Measurements from ENCODE around the gene BARHL1.

Gene BARHL1

DNA sequence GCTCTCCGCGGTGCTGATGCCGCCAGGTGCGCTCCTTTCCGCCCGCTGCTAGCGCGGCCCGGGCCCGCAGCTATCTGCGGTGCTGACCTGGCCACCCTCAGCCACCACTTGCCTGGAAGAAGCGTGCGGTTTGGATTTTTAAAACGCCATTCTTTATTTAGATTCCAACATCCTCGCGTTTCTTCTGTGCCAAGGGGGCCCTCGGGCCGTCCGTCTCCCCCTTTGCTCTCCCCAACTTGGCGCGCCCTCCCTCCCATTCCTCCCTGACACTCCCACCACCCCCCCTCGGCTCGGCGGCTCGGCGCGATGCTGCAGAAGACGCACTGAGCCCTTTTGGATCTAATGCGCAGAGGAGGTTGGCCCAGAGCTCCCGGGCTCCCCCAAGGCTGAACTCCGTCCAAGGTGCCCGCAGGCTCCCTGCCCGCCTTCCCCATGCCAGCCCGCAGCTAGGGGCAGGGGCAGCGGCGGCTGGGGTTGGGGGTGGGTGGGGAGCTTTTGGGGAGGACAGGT, at the start of gene BARHL1:
TSS of gene BARHL1 (plus strand) at position 331 of the 510 bp plus-strand sequence. CDS start 192 bp downstream, outside the sequence.
- no peak for DNase-seq

DNA sequence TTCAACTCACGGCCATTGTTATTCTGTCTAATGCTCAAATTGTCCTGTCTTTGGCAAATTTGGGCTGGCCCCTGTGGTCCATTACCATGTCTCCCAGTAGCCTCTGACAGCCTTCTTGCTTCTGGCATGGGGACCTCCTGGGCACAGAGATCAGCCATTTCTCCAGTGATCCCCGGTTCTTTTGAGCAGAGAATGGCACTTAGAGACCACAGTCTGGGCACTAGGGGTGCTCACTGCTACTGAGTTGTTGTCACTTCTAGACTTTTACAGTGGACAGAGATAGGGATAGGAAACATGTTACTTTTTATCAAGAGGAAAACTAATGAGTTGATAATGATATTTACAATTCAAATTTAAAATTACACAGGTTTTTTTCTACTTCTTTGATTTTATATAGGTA, 47.6 kb upstream of the BARHL1 start:
- no peak for DNase-seq

DNA sequence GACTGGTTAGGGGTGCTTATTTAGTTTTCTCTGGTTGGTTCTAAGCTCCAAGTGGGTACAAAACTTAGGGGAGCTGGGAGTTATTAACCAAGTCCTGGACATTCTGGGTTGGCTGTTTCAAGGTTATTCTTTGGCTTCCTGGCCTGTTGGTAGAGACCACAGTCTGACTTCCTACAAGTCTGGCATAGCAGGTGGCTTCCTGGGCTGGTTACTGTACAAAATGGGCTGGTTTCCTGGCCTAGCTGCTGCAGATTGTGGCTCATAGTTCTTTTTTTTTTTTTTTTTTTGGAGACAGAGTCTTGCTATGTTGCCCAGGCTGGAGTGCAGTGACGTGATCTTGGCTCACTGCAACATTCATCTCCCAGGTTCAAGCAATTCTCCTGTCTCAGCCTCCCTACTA, 46.3 kb upstream of the BARHL1 start:
- DNase-seq = no peak

DNA sequence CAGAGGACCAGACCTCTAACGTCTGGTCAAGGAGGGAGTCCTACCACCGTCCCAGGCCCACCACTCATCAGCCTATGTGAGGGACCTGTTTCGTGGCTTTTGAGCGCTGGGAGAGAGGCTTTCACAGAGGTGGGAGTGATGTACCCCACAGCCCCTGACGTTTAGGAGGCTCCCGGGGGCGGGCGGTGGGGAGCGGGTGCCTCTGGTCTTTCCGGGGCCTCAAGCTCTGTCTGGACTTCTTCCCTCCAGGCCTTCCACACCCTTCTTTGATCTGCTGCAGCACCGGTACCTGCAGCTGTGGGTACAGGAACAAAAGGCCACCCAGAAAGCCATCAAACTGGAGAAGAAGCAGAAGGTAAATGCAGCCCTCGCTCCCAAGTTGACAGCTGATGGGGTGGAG, 45.1 kb upstream of the BARHL1 start:
- no peak for DNase-seq

DNA sequence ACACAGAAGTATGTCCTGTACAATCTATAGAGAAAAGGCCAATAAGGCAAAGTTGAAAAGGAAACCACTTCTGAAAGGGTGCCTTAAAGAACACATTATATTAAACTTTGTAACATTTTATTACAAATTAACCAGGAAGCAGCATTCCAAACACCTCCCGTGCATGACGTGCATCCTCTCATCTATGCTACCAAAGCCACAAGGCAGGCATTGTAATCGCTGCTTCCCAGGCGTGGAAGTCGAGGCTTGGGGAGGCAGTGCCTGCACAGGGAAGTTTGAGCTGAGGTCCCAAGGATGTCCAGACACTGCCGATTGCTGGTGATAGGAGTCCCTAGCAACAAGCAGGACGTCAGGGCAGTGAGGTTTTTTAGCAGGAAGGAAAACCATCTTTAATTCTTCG, 44.3 kb upstream of the BARHL1 start:
- DNase-seq = no peak

DNA sequence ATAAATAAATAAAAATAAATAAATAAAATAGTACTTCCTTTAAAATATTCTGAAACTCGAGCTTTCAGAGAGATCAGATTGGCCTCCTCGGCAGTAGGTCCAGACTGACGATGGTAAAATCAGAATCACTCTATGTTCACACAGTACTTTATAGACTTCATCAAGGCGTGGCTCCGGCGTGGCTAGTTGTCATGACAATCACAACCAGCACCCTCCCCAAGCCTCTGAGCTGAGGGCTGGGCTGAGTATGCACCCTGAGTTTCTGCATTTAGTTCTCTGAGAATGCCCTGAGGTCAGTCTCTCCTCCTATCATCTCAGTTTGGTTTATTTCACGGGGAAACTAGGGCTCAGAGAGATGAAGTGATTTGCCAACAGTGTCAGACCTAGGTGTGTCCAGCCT, 43.3 kb upstream of the BARHL1 start:
- DNase-seq = no peak

DNA sequence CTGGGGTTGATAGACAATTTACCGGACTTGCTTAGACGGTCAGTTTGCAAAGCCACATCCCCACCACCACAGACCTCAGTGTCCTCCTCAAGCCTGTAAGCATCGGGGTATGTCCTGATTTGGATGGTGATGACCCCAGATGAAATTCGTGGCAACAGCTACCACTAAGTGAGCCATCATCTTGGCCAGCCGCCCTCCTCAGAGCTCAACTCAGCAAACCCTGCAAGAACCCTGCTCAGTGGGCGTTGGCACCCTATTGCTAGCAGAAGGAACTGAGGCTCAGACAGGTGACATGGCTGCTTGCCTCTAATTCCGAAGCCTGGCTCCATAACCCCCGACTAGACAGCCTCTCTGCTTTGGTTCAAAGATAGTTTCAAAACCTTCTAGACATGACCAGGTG, 41.4 kb upstream of the BARHL1 start:
- DNase-seq = no peak

DNA sequence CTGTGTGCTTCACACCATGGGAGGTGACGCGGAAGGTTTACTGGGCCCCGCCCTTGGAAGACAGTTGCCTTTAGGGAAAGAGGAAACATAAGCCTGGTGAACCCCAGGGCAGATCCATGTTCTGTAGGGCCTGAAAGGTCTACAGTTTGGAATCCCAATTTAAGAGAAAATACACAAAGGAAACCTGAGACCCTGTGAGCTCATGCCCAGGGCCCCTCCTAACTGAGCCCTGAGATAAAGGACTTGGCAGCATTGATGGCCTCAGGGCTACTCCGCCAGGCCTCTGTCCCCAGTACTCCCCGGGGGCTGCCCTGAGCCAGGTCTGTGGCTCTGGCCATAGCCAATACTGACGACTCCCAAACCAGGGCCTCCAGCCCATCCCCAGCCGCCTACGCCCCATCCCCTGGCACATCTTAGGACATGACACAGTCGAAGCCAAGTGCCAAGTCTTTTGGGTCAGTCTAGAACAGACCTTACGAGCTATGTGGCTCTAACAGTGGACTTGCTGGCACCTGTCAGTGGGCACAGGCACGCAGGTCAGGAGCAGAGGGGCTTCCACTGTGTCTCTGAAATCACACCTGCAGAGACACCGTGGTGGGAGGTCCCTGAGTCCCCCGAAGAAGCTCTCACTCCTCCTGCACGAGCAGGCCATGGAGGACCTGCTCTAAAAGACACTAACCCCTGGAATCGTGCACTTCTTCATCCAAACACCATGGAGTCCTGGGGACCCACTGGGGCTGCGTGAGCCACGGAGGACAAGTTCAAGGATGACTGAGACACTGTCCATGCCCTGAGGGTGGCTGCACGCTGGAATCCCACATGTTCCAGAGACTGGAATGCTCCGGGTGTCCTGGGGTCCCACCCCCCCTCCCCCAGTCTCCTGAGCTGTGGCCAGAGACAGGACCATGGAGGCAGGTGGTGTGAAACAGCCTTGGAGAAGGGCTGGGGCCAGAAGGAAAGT, 40.3 kb upstream of the BARHL1 start:
- no peak for DNase-seq

DNA sequence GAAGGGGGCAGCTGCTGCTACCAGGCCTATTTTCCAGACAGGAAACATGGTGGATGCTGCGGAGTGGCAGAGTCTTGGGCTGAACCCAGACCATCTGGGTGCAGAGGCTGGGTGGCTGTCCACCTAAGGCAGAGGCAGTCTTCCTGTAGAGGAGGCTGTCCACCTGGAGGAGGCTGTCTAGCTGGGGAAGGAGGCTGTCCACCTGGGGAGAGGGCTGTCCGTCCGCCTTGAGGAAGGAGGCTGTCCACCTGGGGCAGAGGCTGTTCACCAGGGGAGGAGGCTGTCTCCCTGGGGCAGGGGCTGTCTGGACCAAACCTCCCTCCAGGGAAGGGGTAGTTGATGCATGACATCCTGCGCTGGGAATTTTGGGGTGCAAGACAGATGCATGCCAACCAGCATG, 39.2 kb upstream of the BARHL1 start:
- DNase-seq = no peak

DNA sequence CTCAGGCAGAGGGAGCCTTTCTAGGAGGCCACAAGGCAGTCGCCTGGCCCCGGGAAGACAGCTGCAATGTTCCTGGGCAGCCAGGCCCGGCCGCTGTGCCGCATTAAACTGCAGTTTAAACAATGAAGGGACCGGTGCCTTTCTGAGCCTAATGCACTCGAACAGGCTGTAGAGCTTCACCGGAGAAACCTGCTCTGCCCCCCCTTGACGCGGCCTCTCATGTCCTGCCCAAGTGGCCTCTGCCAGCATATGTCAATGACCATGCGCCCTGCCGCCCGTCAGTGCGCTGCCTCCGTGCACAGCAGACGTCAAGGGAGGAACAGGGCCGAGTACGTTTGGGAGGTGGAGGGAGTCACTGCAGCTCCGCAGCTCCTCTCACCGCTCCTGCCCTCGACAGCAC, 38.4 kb upstream of the BARHL1 start:
- peak; percentile 81 for DNase-seq

DNA sequence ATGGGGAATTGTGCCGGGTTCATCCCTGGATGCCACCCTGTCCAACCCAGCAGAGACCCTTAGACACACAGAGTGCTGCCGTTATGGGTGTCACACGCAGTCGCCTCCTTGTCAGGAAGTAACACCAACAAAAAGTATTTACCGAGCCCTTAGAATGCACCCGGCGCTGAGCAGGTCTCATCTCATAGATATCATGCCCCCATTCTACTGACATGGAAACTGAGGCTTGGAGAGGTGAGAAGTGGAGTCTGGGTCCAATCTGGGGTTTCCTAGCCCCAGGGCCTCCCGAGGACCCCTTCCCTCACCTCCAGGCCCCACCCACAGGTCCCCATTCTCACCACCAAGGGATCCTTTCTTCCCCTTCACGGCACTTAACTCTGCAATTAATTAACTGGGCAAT, 36.8 kb upstream of the BARHL1 start:
- DNase-seq = no peak

DNA sequence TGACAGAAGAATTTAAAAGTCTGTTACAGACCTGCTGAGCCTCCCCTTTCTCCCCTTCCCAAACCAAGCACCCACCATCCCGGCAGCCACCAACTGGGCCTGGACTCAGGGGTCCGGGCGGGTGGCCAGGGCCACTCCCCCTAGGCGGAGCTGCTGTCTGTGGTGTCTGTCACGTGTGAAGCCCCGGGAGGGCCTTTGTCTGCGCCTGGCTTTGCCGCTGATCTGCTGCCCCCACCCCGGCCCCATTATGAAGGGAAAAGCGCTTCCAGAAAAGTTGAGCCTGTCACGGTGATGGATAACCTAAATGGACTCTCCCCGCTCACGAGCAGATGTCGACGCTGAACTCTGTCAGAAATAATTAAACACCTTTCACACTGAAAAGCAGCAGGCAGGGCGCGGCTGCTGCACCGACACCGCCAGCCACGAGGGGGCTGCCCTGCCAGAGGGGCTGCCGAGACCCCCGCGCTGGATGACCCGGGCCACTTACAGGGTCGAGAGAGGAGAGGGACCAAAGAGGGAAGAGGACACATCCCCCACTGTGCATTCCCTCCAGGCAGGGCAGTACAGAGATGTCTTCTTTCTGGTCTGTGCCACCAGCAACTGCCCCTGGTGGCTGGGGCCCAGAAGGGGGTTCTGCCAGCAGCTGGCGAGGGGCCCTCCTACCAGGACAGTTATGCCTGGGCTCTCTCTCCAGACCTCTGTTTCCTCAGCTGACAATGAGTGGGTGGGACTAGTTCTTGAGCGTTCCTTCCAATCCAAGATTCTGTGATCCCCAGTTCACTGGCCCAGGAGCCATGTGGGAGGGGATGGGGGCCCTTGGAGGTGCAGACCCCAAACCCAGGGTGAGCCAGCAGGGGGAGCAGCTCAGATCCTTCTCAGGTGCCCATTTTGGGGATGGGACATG, 36.0 kb upstream of the BARHL1 start:
- DNase-seq = peak; percentile 62

DNA sequence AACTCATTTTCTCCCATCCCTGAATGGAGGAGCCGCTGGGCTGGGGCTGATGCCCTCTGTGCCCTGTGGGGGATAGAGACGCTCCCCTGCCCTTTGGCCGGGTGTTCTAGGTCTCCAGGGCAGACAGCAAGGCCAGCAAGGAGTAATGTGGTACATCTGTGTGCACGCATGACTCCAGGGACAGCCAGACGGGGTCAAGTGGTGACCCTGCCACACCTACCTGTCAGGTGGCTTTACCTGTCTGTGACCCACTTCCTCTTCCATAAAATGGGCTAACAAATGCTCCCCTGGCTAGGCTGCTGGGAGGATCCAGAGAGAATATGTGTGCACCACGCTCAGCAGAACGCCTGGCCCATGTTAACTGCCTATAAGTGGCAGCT, 35.4 kb upstream of the BARHL1 start:
- DNase-seq = peak; percentile 20

DNA sequence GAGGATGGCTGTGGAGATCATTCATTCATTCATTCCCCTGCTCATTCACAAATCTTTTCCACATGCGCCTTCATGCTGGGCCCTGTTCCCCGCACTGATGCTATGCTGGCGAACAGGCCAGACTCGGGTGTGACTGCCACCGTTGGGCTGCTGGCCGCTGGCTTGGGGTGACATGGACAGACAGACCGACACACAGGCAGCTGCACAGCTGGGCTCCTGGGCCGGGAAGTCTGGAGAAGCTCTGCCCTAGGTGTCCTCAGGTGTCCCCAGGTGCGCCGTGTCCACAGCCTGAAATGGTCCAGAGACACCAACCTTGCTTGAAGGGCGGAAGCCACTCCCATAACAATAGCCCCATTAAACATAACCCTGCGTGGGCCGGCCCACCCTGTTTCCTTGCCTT, 35.0 kb upstream of the BARHL1 start:
- DNase-seq = no peak

DNA sequence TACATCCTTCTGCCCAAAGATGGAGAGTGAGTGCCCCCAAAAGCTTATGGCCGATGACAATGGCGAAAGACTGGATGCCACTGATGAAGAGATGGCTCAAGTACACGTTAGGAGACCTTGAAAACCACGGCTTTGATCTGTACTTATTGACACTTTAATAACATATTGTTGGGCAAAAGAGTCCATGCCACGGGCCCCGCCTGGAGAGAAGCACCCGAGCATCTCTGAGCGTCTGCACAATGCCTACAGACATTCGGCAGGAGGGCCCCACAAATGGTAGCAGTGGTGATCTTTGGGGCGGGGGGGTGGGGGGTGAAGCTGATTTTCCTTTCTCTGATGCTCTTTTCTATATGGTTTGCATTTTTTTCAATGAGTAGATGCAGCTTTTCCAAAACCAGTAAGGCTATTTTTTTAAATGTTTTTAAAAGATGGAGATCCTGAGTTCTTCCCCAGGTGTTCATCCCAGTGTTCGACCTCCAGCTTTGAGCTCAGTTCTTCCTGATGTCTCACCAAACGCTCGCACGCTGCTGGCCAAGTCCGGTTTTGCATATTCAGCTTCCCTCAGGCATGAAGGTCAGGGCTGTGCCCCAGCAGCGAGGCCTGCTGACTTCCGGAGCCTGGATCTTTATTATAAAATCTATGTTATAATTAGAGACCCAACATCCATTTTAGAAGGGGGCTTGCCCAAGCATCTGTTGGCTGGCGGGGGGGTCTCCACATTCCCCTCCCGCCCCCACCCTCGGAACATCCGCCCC, 34.3 kb upstream of the BARHL1 start:
- peak; percentile 12 for DNase-seq

DNA sequence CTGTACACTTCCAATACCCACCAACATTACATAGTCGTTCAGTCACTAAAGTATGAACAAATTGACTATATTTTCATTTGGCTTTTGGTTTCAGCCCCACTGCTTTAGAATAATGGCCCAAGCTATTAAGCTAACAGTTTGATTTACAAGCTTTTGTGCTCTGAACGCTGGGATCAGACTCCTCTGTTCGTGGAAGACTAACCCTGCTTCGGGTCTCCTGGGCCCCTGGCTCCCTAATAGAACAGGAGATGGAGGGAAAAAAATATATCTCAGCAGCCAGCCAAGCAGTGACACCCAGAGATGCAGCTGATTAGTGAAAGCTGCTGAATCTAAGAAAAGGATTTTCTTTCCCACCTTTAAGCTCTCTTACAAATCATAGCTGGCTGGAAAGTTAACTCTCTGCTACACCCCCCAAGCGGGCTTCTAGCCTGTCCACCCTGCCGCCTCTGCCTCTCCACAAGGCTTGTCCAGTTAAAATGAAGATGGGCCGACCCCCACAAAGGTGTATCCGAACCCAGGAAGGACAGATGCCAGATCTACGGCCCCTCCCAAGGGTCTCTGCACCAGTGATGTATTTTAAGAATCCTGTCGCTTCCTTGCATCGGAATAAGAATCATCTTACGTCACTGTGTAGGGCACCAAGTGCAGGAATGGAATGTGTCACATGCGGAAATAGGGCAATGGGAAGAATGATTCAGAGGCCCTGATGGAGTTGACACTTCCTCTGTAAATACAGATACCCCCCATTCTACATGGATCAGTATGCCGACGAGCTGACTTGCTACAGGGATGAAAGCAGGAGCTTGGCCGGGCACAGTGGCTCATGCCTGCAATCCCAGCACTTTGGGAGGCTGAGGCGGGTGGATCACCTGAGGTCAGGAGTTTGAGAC, 33.4 kb upstream of the BARHL1 start:
- DNase-seq = no peak

DNA sequence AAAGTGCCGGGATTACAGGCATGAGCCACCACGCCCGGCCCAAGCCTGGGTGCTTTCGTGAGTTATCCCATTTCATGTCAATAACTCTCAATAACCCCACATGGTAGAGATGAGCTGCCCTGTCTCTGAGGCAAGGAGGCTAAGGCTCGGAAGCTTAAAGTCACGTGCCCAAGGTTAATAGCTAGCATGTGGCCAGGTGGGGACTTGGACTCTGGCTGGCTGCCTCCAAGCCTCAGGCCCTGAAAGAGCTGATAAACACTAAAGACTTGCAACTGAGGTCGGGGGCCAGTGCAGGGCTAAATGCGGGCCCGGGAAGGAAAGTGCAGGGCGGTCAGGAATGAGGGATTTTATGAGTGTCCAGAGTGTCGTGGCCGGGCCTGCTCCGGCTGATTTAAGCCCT, 30.9 kb upstream of the BARHL1 start:
- no peak for DNase-seq

DNA sequence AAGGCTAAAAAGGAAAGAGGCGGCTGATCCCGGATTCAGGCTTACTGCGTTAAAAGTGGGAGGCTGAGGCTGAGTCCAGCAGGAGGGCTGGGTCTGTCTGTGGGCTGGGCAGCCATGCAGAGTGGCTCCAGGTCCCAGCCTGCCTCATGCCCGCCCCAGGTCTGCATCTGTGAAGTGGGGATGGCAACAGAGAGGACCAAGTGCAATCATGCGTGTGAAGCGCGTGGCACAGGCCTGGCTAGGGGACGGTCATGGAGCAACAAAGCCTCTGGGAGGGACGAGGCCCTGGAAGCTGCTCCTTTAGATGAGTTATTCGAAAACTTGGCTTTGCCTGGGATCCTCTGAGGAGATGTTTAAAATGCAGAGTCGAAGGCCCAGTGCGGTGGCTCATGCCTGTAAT, 30.4 kb upstream of the BARHL1 start:
- DNase-seq = no peak

DNA sequence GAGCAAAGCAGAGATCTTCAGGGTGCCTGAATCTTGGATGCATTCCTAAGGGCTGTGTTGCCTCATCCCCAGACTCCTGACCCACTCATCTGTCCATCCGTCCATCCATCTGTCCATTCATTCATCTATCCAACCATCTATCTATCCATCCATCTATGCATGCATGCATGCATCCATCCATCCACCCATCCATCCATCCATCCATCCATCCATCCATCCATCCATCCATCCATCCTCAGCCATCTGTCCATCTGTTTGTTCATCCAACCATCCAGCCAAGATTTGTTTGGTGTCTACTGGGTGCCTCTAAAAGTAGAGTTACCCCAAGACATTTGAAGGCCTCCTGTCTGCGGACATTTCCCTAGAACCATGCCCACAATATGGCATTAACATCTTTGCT, 27.7 kb upstream of the BARHL1 start:
- DNase-seq = no peak

DNA sequence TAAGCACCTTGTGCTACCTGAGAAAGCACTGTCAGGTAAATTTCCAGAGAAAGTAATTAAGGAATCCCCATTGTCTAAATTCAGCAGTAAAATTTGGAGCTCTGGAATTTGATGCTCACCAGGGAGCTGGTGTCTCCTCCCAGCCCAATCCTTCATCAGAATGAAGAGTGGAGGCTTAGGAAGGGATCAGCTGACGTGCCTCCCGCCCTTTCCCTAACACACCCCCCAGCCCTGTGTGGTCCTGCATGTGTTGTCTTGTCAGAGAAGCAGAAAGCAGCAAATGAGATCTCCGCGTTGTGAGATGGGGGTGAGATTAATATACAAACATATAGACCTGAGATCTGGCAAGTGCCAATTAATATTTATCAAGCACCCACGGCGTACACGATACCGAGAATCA, 26.9 kb upstream of the BARHL1 start:
- no peak for DNase-seq

DNA sequence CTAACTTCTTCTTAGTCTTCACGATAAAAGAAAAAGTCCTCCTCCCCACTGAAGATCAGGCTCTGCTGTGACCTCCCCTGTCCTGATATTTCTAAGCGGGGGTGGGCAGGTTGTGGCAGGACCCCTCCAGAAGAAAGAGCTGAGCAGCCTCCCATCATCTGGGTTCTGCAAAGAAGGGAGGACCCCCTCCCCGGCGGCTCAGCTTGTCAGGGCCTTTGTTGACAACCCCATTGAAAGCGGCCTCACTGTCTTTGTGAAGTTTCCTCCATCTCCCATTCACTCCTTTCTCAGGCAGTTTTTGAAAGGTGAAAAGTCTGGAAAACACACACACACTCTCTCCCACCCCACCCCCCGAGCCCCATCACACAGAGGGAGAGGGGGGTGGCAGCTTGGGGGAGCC, 26.2 kb upstream of the BARHL1 start:
- no peak for DNase-seq

DNA sequence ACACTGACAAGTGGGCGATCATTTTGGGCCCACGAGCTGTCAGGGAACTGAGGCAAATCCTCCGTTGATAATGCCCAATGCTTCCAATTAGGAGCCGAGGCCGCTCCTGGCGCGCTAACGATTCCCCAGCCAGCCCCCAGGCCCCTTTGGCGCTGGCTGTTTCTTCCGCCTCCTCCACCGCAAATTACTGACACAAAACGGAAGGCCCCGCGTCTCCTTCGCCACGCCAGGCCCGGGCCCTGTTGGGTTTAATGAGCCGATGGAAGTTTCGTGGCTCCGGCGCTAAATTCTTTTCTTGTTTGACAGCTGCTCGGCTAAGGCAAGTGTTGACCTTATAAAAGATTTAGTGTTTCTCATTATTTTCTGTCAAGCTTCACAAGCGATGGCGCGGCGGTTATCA, 25.7 kb upstream of the BARHL1 start:
- no peak for DNase-seq
